ENCODE measurements around the gene CADPS.

CADPS gene

GRCh38 chr3:62805580-62806277 lies 69.5 kb downstream of the CADPS start:
- no peak for DNase-seq

- no peak for DNase-seq
These were observed 70.1 kb downstream of the CADPS start for GRCh38 chr3:62805106-62805505.

GRCh38 chr3:62803276-62803675 lies 71.9 kb downstream of the CADPS start:
- DNase-seq = no peak

GRCh38 chr3:62798000-62798399 lies 77.2 kb downstream of the CADPS start:
- no peak for DNase-seq

GRCh38 chr3:62797132-62797531 lies 78.1 kb downstream of the CADPS start:
- DNase-seq = no peak

GRCh38 chr3:62795978-62796657 lies 79.1 kb downstream of the CADPS start:
- DNase-seq = no peak

GRCh38 chr3:62793946-62794345 lies 81.3 kb downstream of the CADPS start:
- DNase-seq = no peak

GRCh38 chr3:62785384-62785783 lies 89.8 kb downstream of the CADPS start:
- DNase-seq = no peak

GRCh38 chr3:62781121-62781520 lies 94.1 kb downstream of the CADPS start:
- no peak for DNase-seq

- no peak for DNase-seq
These were observed 97.5 kb downstream of the CADPS start for GRCh38 chr3:62777674-62778073.

GRCh38 chr3:62777130-62777529 lies 98.1 kb downstream of the CADPS start:
- no peak for DNase-seq

- no peak for DNase-seq
These were observed 101.0 kb downstream of the CADPS start for GRCh38 chr3:62774221-62774620.

- no peak for DNase-seq
These were observed 103.7 kb downstream of the CADPS start for GRCh38 chr3:62771331-62772072.

GRCh38 chr3:62768896-62769295 lies 106.3 kb downstream of the CADPS start:
- DNase-seq = no peak

GRCh38 chr3:62761711-62762110 lies 113.5 kb downstream of the CADPS start:
- no peak for DNase-seq

- no peak for DNase-seq
These were observed 113.9 kb downstream of the CADPS start for GRCh38 chr3:62761311-62761710.

- DNase-seq = no peak
These were observed 116.7 kb downstream of the CADPS start for GRCh38 chr3:62758296-62759066.

GRCh38 chr3:62757045-62757444 lies 118.2 kb downstream of the CADPS start:
- DNase-seq = no peak

GRCh38 chr3:62755285-62755684 lies 119.9 kb downstream of the CADPS start:
- DNase-seq = no peak

- DNase-seq = no peak
These were observed 125.6 kb downstream of the CADPS start for GRCh38 chr3:62749657-62750056.

- no peak for DNase-seq
These were observed 126.1 kb downstream of the CADPS start for GRCh38 chr3:62749130-62749529.

GRCh38 chr3:62737449-62737848 lies 137.8 kb downstream of the CADPS start:
- no peak for DNase-seq

GRCh38 chr3:62735510-62735909 lies 139.7 kb downstream of the CADPS start:
- DNase-seq = no peak
